Esophagus squamous epithelium (tissue), 4 donors: Measurements from ENCODE around the gene TSPAN11.

Experiments
- CTCF ChIP-seq, 6 experiments: fragments of 450-650 bp in 4 of 6; fragments of 200-600 bp in 2 of 6; sonication (generic) in 2 of 6; IDR thresholded peaks; one replicate each; pipeline ENCODE4 v1.5.1; 2016 to 2019; ENCODE audit warnings: antibody characterized with exemption in 6 of 6, mild to moderate bottlenecking in 4 of 6, moderate library complexity in 4 of 6
- POLR2A ChIP-seq, 4 donors: fragments of 450-650 bp; IDR thresholded peaks; one replicate each; pipeline ENCODE4 v1.6.1; 2017; ENCODE audit warnings: antibody characterized with exemption in 4 of 4, mild to moderate bottlenecking in 4 of 4, moderate library complexity in 3 of 4

DNA sequence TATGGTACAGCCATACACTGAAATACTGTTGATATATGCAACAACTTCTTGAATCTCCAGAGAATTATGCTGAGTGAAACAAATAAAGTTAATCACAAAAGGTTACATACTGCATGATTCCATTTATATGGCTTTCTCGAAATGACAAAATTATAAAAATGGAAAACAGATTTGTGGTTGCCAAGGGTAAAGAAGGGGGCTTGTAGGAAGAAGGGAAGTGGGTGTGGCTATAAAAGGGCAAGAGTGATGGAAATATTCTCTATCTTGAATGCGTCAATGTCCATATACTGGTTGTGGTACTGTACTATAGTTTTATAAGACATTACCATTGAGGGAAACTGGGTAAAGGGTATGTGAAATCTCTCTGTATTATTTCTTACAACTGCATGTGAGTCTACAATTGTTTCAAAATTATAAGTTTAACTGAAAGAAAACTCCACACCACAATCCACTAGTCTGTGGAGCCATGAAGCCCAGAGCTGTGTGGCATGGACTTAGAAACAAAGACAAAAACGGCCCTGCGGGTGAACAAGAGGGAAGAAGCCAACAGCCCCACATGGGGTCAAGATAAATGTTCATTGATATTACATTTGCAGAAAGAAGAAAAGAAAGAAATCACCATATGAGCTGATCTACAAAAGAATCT lies 18.3 kb upstream of the TSPAN11 start:
- TF ChIP-seq CTCF (IDR thresholded peaks at IDR 0.05) = no peak
- TF ChIP-seq POLR2A (IDR thresholded peaks at IDR 0.05) = no peak
